H1 (cell line): Measurements from ENCODE around the gene SCAMP4. TPM values are rescaled to one million over a fixed set of nuclear protein-coding genes. Genes with fewer than 3 reads are reported as not detected.
"Not testable (repeated sequence)": the region's sequence is repeated elsewhere in the genome, so short reads cannot be mapped to it uniquely, and the experiment has no call there.

Experiments used
- CTCF ChIA-PET: fragments of 300-600 bp; sonication (Branson Sonifier 250); formaldehyde crosslinking; loops from one replicate; lab custom pipeline; 2021; ENCODE audit not compliant: partially characterized antibody; lab: Charles Lee
- POLR2A ChIA-PET: fragments of 300-600 bp; sonication (Branson Sonifier 250); formaldehyde crosslinking; loops from one replicate; lab custom pipeline; 2021; ENCODE audit warnings: inconsistent platforms; ENCODE audit not compliant: partially characterized antibody; lab: Charles Lee
- DNase-seq, 2 experiments: peaks; one replicate each; pipeline versions ENCODE4 v3.0.0 to v3.0.0-alpha.2; 2010 to 2022; ENCODE audit warnings: low spot score in 2 of 2, low read depth in 1 of 2, mixed read lengths in 1 of 2
- FAIRE-seq: peaks from 2 replicates; lab custom pipeline; 2011; peaks lifted over from hg19 to GRCh38; lab: Jason Lieb, UNC
- H2AFZ ChIP-seq: 2 replicates; pipeline ENCODE4 v1.8.1; 2012; ENCODE audit warnings: low read length, inconsistent platforms
- H2AK5ac ChIP-seq: 2 replicates; pipeline ENCODE4 v1.6.1; 2013; ENCODE audit warnings: low read depth, low read length
- H2BK120ac ChIP-seq: replicated peaks from 2 replicates; pipeline ENCODE3; 2013; ENCODE audit warnings: low read depth, low read length, inconsistent platforms
- H2BK12ac ChIP-seq: 2 replicates; pipeline ENCODE4 v1.6.1; 2013; ENCODE audit warnings: low read depth, low read length
- H2BK15ac ChIP-seq: 2 replicates; pipeline ENCODE4 v1.6.1; 2013; ENCODE audit warnings: low read length
- H2BK20ac ChIP-seq: 2 replicates; pipeline ENCODE4 v1.6.1; 2013; ENCODE audit warnings: low read length
- H2BK5ac ChIP-seq: 2 replicates; pipeline ENCODE4 v1.6.1; 2013; ENCODE audit warnings: low read depth, low read length
- H3K14ac ChIP-seq: 2 replicates; pipeline ENCODE4 v1.6.1; 2013; ENCODE audit warnings: inconsistent platforms; ENCODE audit not compliant: insufficient read length
- H3K18ac ChIP-seq: 2 replicates; pipeline ENCODE4 v1.6.1; 2013; ENCODE audit warnings: low read length; ENCODE audit errors: extremely low read depth
- H3K23ac ChIP-seq: 2 replicates; pipeline ENCODE4 v1.6.1; 2013; ENCODE audit warnings: inconsistent platforms; ENCODE audit not compliant: insufficient read length
- H3K23me2 ChIP-seq: 2 replicates; pipeline ENCODE4 v1.6.1; 2013; ENCODE audit warnings: low read depth, low read length
- H3K27ac ChIP-seq: 2 replicates; pipeline ENCODE4 v1.6.1; 2011; ENCODE audit warnings: low read depth, low read length, inconsistent platforms
- H3K27me3 ChIP-seq, 4 experiments: replicated peaks in 1 of 4; 1 replicate in 1 of 4; 2 replicates in 3 of 4; pipeline versions ENCODE4 v1.6.1 to v1.8.1; 2011 to 2013; ENCODE audit warnings: low read length in 3 of 4, mild to moderate bottlenecking in 3 of 4, inconsistent platforms in 2 of 4, mixed read lengths in 2 of 4, moderate library complexity in 1 of 4; ENCODE audit not compliant: control insufficient read depth in 3 of 4, insufficient read depth in 3 of 4; ENCODE audit errors: extremely low read depth in 1 of 4
- H3K36me3 ChIP-seq, 4 experiments: 2 replicates each; pipeline versions ENCODE4 v1.6.1 to v1.8.1; 2011 to 2013; ENCODE audit warnings: mild to moderate bottlenecking in 4 of 4, low read length in 3 of 4, moderate library complexity in 2 of 4, control low read depth in 1 of 4, inconsistent platforms in 1 of 4; ENCODE audit not compliant: insufficient read depth in 4 of 4, control insufficient read depth in 2 of 4
- H3K4ac ChIP-seq: replicated peaks from 2 replicates; pipeline ENCODE3; 2013; ENCODE audit warnings: low read length, low read depth, mixed read lengths, inconsistent platforms; ENCODE audit not compliant: insufficient read length
- H3K4me1 ChIP-seq, 4 experiments: replicated peaks in 1 of 4; 1 replicate in 1 of 4; 2 replicates in 3 of 4; pipeline versions ENCODE4 v1.6.1 to v1.8.1; 2011 to 2013; ENCODE audit warnings: low read length in 3 of 4, inconsistent platforms in 2 of 4, mixed read lengths in 1 of 4; ENCODE audit not compliant: insufficient read depth in 4 of 4, control insufficient read depth in 3 of 4
- H3K4me2 ChIP-seq, 2 experiments: 2 replicates each; pipeline versions ENCODE4 v1.6.1 to v1.8.1; 2011 to 2013; ENCODE audit warnings: low read depth in 2 of 2, low read length in 2 of 2, control low read depth in 1 of 2, inconsistent platforms in 1 of 2, mild to moderate bottlenecking in 1 of 2; ENCODE audit not compliant: insufficient read depth in 1 of 2
- H3K4me3 ChIP-seq, 4 experiments: fragments of 200-600, 300-600 bp in 1 of 4; sonication (generic), shearing (Covaris generic), sonication (Bioruptor Twin) in 1 of 4; 2 replicates each; pipeline versions ENCODE4 v1.5.1 to v1.8.1; 2011 to 2016; ENCODE audit warnings: low read length in 4 of 4, low read depth in 3 of 4, control low read depth in 2 of 4, inconsistent platforms in 2 of 4, mild to moderate bottlenecking in 2 of 4, mixed read lengths in 1 of 4, moderate library complexity in 1 of 4; ENCODE audit not compliant: insufficient read depth in 2 of 4; ENCODE audit errors: extremely low read depth in 1 of 4
- H3K56ac ChIP-seq: replicated peaks from 2 replicates; pipeline ENCODE3; 2013; ENCODE audit warnings: low read depth, mild to moderate bottlenecking, mixed read lengths, low read length, inconsistent platforms; ENCODE audit not compliant: insufficient read length
- H3K79me1 ChIP-seq: 2 replicates; pipeline ENCODE4 v1.6.1; 2013; ENCODE audit warnings: low read depth, low read length, control low read depth
- H3K79me2 ChIP-seq, 2 experiments: 2 replicates each; pipeline versions ENCODE4 v1.6.1 to v1.8.1; 2012 to 2013; ENCODE audit warnings: low read length in 2 of 2, mild to moderate bottlenecking in 2 of 2, inconsistent platforms in 1 of 2; ENCODE audit not compliant: insufficient read depth in 2 of 2, control insufficient read depth in 1 of 2
- H3K9ac ChIP-seq, 4 experiments: replicated peaks in 1 of 4; 1 replicate in 1 of 4; 2 replicates in 3 of 4; pipeline versions ENCODE4 v1.6.1 to v1.8.1; 2011 to 2013; ENCODE audit warnings: low read depth in 3 of 4, low read length in 3 of 4, control low read depth in 2 of 4, mild to moderate bottlenecking in 2 of 4, moderate library complexity in 2 of 4, inconsistent platforms in 1 of 4; ENCODE audit errors: extremely low read depth in 1 of 4
- H3K9me3 ChIP-seq, 2 experiments: 2 replicates each; pipeline versions ENCODE4 v1.6.1 to v1.8.1; 2012 to 2013; ENCODE audit warnings: mild to moderate bottlenecking in 2 of 2, moderate library complexity in 2 of 2, control low read depth in 1 of 2, inconsistent platforms in 1 of 2, low read depth in 1 of 2, low read length in 1 of 2, mixed read lengths in 1 of 2; ENCODE audit not compliant: insufficient read depth in 2 of 2
- H4K20me1 ChIP-seq, 2 experiments: replicated peaks in 1 of 2; 2 replicates each; pipeline versions ENCODE3 to v1.8.1; 2011 to 2013; ENCODE audit warnings: inconsistent platforms in 2 of 2, low read length in 2 of 2, mild to moderate bottlenecking in 1 of 2; ENCODE audit not compliant: insufficient read depth in 2 of 2, control insufficient read depth in 1 of 2
- H4K5ac ChIP-seq: 2 replicates; pipeline ENCODE4 v1.6.1; 2013; ENCODE audit warnings: low read length, low read depth, mixed read lengths, inconsistent platforms; ENCODE audit not compliant: insufficient read length
- H4K8ac ChIP-seq: 2 replicates; pipeline ENCODE4 v1.8.0; 2013; ENCODE audit warnings: mild to moderate bottlenecking, moderate library complexity, low read length, inconsistent platforms; ENCODE audit not compliant: insufficient read depth; ENCODE audit errors: extremely low read depth
- H4K91ac ChIP-seq: replicated peaks from 2 replicates; pipeline ENCODE3; 2013; ENCODE audit warnings: low read length, mixed read lengths, inconsistent platforms; ENCODE audit not compliant: insufficient read length
- WGBS, 2 experiments: shearing (Covaris generic) in 1 of 2; methylation state at CpG; one replicate each; pipeline versions ENCODE4 v1.1.6 to v1.1.7; 2013 to 2015; ENCODE audit warnings: low lambda C conversion rate in 2 of 2, mixed read lengths in 2 of 2, inconsistent platforms in 1 of 2, low coverage in 1 of 2, missing lambda C conversion rate in 1 of 2; ENCODE audit not compliant: insufficient replicate concordance in 2 of 2, insufficient coverage in 1 of 2, insufficient read length in 1 of 2; ENCODE audit errors: extremely low coverage in 1 of 2, missing lambda C conversion rate in 1 of 2; 5-methylcytosine and 5-hydroxymethylcytosine counted together
- polyA plus RNA-seq, 7 experiments: library from polyadenylated mRNA; depleted of rRNA in 3 of 7; stranded (reverse) in 5 of 7; unstranded in 2 of 7; fragments of >200 nt in 5 of 7; fragments of 200-250 nt in 2 of 7; gene quantifications; 1 replicate in 5 of 7; 2 replicates in 1 of 7; 4 replicates in 1 of 7; pipeline versions ENCODE4 v1.2.1 to v1.2.3, GENCODE V29; 2011 to 2013; ENCODE audit warnings: missing spikeins in 2 of 7, mixed read lengths in 2 of 7
- total RNA-seq: library from RNA; stranded (reverse); fragmentation: NEBNext Ultra II Directional; extraction: Animal tissue kit (Norgen Biotek cat#: 25700); gene quantifications from 2 replicates; pipeline ENCODE4 v1.2.1, GENCODE V29; 2021

SCAMP4 gene
- total and polyA plus RNA-seq, 2 of the 8 experiments (the other 6 are each of a cell fraction or from before 2014, with no cell fraction given): 17.1 to 61.4 TPM

GRCh38 chr19:1881393-1882088 lies 23.7 kb upstream of the SCAMP4 start:
- WGBS, 2 experiments: 92% methylated on average over 20 of the region's 44 CpGs; no CpG with 5 or more reads in 1 of the 2 experiments
- Histone ChIP-seq H3K79me2 (peaks cover 7 to 29% of the 10 kb centered on the region in 2 experiments; a peak in 3 of 4 replicates), H4K20me1 (peaks cover 13 to 23% of the 10 kb centered on the region in 2 experiments), H3K4me1 (peaks cover 3 to 14% (median 9%) of the 10 kb centered on the region in 4 experiments; a peak in 6 of 7 replicates), H3K79me1 (peaks cover 23% of the 10 kb centered on the region)
- not testable (repeated sequence) for H2BK15ac ChIP-seq, H3K4me3 ChIP-seq, H4K5ac ChIP-seq, H2AFZ ChIP-seq, FAIRE-seq, H3K27me3 ChIP-seq, H4K8ac ChIP-seq, H2BK20ac ChIP-seq, H3K4ac ChIP-seq, H3K23ac ChIP-seq, H3K9me3 ChIP-seq, H2BK5ac ChIP-seq, H3K36me3 ChIP-seq, H2AK5ac ChIP-seq, H3K27ac ChIP-seq, H2BK12ac ChIP-seq, H3K18ac ChIP-seq, H3K4me2 ChIP-seq, H4K91ac ChIP-seq, H3K23me2 ChIP-seq, DNase-seq, H3K14ac ChIP-seq, H3K9ac ChIP-seq, H3K56ac ChIP-seq, H2BK120ac ChIP-seq
- ChIA-PET CTCF (interaction anchor here (1.3 kb wide), 1 partner anchor 49 kb away, joined by 3 read pairs; no protein-coding TSS in a partner anchor), POLR2A (interaction anchor here (0.5 to 1.2 kb wide), 3 partner anchors 12 to 464 kb away, joined by 3 to 4 read pairs (median 4); partner anchors contain the start of genes ADAT3 and SCAMP4)
